ENCODE results near the gene ATP8A2. TPM values are rescaled to one million over a fixed set of nuclear protein-coding genes. Genes with fewer than 3 reads are reported as not detected.

Gene ATP8A2
- total and polyA plus RNA-seq, 10 of the 15 experiments (the other 5 are each of a cell fraction or from before 2014, with no cell fraction given) = 0.01 to 0.04 (median 0.04) TPM; not detected in 7

GRCh38 chr13:25657157-25657556 lies 285.4 kb downstream of the ATP8A2 start:
- SMC1A ChIA-PET (ENCODE audit: uncharacterized antibody, unreplicated experiment) = no interaction called here
- CTCF ChIA-PET = interaction anchor here (0.6 kb wide), 1 partner anchor 146 kb away, joined by 3 read pairs; no protein-coding TSS in a partner anchor
- H3K27ac ChIP-seq (ENCODE audit: control insufficient read depth, insufficient read depth) = no peak overlapping the region
- no TSS peak for BruUV-seq (replicated peaks)
- H3K4me3 ChIP-seq = no peak overlapping the region
- intact Hi-C loops (cut with micrococcal nuclease; ENCODE audit: unreplicated experiment) = no loop called here
- no peaks in the 10 kb centered on the region for H3K9me3 ChIP-seq (replicated peaks; ENCODE audit: control insufficient read depth, insufficient read depth, low read length)
- no peak overlapping the region for H3K9ac ChIP-seq (ENCODE audit: control insufficient read depth, insufficient read depth, low read length)
- no peak for FAIRE-seq
- POLR2A ChIA-PET = no interaction called here
- no peaks in the 10 kb centered on the region for H3K36me3 ChIP-seq (ENCODE audit: control insufficient read depth in 2 of 2, insufficient read depth in 2 of 2, low read length in 1 of 2)
- H4K20me1 ChIP-seq (ENCODE audit: control insufficient read depth, insufficient read depth) = no peaks in the 10 kb centered on the region
- H2AFZ ChIP-seq (ENCODE audit: control insufficient read depth, low read depth, low read length) = no peak overlapping the region
- no peaks in the 10 kb centered on the region for H3K79me2 ChIP-seq (ENCODE audit: control insufficient read depth, insufficient read depth, low read length)
- DNase-seq (ENCODE audit: low read depth, low spot score) = no peak
- TF ChIP-seq CBX5 (IDR thresholded peaks at IDR 0.05; ENCODE audit: low read depth) (no peak), TCF7 (IDR thresholded peaks at IDR 0.05; ENCODE audit: borderline replicate concordance) (no peak), RAD51 (IDR thresholded peaks at IDR 0.05) (no peak), HCFC1 (IDR thresholded peaks at IDR 0.05; ENCODE audit: low read length) (no peak), KAT2A (conservative IDR thresholded peaks at IDR 0.05; ENCODE audit: control insufficient read depth, low read depth, low read length) (no peak), PML (IDR thresholded peaks at IDR 0.05; ENCODE audit: low read length) (no peak), NFYB (IDR thresholded peaks at IDR 0.05; ENCODE audit: insufficient read depth, low read depth, low read length) (no peak), SUZ12 (IDR thresholded peaks at IDR 0.05; ENCODE audit: unreplicated experiment) (no peak), SIX5 (IDR thresholded peaks at IDR 0.05; ENCODE audit: low read depth, low read length, severe bottlenecking) (no peak), ZBED1 (IDR thresholded peaks at IDR 0.05; ENCODE audit: borderline replicate concordance) (no peak), POLR2AphosphoS2 (IDR thresholded peaks at IDR 0.05; ENCODE audit: low read depth, low read length) (no peak), CEBPB (IDR thresholded peaks at IDR 0.05; ENCODE audit: borderline replicate concordance in 1 of 2, low read depth in 2 of 2, low read length in 2 of 2) (no peak), GATAD2B (conservative IDR thresholded peaks at IDR 0.05; ENCODE audit: low read depth) (no peak), BMI1 (IDR thresholded peaks at IDR 0.05; ENCODE audit: borderline replicate concordance) (no peak)
- WGBS (ENCODE audit: insufficient coverage, insufficient replicate concordance, low lambda C conversion rate, missing lambda C conversion rate) = 16% methylated on average over 3 of the region's 3 CpGs
- ATAC-seq = no peak
- no peak overlapping the region for H3K4me2 ChIP-seq (ENCODE audit: control insufficient read depth, insufficient read depth)
- H3K27me3 ChIP-seq (replicated peaks in 1 of 2; ENCODE audit: control insufficient read depth in 2 of 2, insufficient read depth in 2 of 2, low read length in 1 of 2) = no peaks in the 10 kb centered on the region
- no peaks in the 10 kb centered on the region for H3K4me1 ChIP-seq (ENCODE audit: control insufficient read depth, insufficient read depth, low read length)
- RAD21 ChIA-PET (ENCODE audit: unreplicated experiment) = no interaction called here
- in situ Hi-C loops (cut with MboI) = no loop called here

All from GM12878 (cell line).